B cell (primary cell): ENCODE measurements around the gene RBMS3.

Experiments
- CTCF ChIP-seq: fragments of 200-600 bp; IDR thresholded peaks from one replicate; pipeline ENCODE4 v1.8.0; 2022; ENCODE audit warnings: antibody characterized with exemption, mild to moderate bottlenecking
- EZH2 ChIP-seq: IDR thresholded peaks from 2 replicates; pipeline ENCODE4 v1.6.1; 2012; ENCODE audit warnings: borderline replicate concordance, low read depth, mild to moderate bottlenecking, moderate library complexity, low read length; ENCODE audit not compliant: insufficient read depth, poor library complexity, severe bottlenecking

DNA sequence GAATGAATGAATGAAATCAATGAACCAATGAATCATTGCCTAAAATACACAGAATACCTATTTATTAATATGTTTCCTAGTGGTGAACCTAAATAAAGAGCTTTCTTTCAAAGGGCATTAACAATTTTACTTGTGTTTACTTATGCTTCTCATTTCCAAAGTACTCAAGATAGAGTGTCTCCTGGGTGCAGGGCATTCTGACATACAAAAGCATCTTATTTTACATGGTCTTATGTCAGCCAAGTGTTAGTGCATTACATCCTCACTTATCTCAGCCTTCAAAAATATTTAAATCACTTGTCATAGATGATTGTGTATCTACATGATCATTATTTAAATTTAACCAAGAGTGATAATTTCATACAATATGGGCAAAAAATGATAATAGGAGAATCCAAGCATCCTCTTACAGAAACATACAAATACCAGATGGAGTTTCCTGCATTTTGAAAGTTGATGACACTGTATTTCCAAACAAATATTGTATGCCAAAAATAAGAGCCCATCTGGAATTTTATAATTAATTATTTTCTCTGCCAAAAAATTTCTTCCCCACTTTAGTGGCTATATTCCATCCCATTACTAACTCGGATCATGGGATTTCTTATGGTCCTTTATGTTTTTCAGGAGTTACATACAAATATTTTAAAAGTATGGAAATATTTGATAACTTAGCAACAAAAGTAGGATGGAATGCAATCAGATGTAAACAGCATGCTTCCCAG, 279.0 kb downstream of the RBMS3 start:
- TF ChIP-seq CTCF: no peak
- no peak for TF ChIP-seq EZH2
